Measurements from ENCODE around the gene SLC13A3.

SLC13A3 gene

DNA sequence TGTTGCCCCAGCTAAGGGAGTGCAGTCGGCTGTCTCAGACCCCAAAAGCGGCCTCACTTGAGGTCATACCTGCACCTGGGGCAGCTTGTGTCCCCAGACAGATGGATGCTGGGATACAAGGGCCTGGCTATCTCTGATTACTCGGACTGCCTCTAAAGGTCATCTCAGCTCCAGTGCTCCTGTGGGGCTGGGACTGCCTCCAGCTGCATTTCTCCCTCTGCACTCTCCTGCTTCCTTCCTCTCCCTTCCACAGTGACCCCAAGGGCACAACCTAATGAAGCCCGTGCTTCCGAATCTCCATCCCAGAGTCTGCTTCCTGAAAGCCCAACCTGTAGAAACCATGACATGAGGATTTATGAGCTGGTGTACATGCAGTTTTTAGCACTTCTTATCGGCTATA is 78.0 kb downstream of the SLC13A3 start:
- DNase-seq = no peak

DNA sequence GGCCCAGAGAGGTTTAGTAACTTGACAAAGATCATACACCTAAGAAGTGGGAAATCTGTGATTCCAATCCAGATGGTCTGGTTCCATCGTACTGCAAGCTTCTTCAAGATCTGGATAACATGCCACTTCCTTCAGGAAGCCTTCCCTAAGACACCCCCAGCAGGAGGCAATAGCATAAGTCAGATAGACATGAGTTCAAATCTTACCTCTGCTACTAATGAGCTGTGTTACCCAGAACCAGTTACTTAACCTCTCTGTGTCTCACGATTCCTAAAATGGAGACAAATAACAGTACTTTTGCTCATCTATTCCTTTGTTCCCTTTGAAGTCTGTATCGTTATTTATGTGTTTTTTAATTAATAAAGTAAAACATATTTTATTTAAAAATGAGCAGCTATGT is 78.5 kb downstream of the SLC13A3 start:
- DNase-seq = no peak

DNA sequence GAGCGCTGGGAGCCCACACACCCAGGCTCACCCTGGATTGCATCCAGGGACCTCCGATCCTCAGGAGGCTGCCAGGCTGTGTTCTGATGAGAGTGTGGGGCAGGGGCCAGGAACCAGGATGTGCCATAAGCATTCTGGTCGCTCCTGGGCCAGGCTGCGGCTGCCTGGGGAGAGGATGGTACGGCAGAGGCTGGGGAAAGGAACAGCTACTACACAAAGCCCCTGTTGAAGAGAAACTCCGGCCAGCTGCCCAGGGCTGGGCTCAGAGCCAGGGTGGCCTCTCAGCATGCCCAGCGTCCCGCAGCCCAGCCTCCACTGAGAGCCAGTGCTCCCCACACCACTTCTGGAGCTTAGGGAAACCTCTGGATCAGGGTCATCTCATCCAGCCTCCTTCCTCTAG is 79.1 kb downstream of the SLC13A3 start:
- DNase-seq = no peak

DNA sequence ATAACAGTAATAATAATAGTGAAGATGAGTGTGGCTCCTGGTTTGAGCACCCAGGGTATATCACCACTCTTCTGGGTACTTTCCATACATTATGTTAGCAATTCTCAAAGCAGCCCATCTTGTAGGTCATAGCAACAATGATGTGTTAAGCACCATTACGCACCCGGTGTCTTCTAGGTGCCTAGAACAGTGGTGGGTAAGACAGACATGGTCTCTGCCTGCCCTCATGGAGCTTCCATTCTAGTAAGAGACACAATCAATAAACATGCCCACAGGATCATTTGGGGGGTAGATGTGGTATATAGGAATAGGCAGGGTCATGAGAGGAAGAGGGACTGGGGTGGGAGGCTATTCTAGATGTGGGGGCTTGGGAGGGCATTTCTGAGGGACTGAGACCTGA is 79.8 kb downstream of the SLC13A3 start:
- DNase-seq = no peak

DNA sequence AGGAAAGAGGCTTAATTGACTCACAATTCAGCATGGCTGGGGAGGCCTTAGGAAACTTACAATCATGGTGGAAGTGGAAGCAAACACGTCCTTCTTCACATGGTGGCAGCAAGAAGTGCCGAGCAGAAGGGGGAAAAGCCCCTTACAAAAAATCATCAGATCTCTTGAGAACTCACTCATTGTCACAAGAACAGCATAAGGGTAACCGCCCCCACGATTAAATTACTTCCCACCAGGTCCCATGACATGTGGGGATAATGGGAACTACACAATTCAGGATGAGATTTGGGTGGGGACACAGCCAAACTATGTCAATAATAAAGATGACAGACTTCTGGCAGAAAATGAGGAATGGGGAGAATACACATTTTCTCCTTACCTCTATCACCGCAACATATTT is 80.3 kb downstream of the SLC13A3 start:
- no peak for DNase-seq

DNA sequence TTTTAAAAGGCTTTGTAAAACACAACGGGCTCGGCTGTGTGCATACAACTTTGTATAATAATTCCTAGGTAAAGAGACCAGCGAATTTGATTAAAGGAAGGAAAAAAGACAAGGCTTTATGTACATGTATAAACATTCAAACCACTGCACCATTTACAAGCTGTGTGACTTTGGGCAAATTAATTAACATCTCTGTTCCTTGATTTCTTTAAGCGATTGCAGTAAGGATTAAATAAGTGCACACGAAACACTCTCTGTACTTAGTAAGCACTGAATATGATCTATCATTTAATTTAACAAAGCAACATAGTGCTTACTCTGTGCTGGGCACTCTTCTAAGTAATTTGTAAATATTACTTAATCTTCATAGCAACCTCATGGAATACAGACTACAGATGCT is 81.3 kb downstream of the SLC13A3 start:
- DNase-seq = no peak

DNA sequence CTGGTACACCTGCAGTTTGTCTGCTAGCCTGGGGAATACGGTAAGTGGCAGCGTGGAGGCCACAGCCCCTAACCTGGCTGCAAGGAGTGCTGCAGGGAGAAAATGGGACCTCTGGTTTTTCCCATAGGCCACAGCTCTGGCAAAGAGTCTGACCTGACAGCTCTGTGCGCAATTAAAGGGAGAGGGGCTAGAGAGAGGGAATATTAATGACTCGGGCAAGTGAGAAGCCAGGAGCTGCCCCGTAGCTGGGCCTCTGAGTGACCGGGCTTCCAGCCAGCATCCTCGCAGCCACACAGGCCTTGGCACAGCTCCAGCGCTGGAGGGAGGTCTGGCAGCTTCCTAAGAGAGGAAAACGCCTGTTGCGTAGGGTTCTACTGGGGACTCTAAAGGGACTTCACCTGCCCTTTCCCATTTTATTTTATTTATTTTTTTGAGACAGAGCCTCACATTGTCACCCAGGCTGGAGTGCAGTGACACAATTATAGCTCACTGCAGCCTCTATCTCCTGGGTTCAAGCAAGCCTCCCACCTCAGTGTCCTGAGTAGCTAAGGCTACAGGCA is 82.6 kb downstream of the SLC13A3 start:
- no peak for DNase-seq

DNA sequence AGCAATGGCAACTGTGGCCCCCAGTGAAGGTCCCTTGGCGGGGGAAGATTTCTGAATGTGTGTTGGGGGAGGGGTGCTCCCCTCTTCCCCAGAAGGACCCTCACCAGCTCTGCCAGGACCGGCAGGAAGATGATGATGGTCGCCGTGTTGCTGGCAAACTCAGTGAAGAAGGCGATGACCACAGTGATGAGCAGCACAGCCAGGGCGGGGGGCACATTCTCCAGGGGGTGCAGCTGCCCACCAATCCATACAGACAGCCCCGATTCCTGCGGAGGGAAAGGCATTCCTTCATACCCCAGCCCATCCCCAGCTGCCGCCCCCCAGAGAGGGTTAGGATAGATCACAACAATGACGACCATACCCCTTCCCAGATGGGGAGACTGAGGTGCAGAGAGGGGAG is 85.1 kb downstream of the SLC13A3 start:
- no peak for DNase-seq

DNA sequence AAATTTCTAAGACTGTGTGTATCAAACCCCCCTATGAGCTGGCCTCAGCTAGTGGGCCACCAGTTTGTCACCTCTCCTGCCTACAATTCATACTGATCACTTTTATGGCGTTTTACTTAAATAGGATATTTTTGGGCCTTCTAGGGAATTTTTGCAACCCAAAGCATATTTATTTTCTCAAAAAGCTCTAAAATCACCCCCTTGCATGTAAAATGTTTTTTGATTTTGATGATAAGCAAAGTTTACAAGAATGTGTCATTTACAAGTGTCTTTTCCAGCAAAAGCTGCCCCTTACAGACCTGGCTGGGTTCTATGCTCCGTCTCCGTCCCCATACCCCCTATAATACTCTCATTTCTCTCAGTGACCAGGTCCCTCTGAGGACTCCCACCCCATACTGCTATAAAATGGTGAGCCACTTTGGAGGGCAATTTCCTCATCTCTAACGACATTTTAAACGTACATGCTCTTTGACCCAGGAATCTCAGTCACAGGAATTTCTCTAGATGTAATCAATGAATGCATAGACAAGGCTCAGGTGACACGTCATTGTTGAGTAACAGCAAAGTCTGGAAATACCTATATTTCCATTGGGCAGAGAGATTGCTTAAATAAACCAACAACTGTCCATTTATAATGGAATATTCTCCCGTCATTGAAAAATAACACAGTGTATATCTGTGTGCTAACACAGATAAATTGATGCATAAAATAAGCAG is 86.9 kb downstream of the SLC13A3 start:
- no peak for DNase-seq

DNA sequence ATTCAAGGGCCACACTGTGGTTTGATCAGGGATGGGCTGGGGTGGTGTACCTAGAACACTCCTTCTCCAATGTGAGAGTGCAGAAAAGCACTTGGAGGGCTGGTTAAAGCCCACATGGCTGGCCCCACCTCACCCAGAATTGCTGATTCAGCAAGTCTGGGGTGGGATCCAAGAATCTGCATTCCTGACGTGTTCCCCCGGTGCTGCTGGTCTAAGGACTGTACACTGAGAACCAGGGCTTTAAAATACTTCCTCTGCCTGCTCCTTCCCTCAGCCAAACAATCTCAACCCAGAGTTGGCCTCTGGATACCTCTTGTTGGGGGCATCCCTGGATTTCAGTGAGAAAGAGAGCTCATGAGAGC is 87.4 kb downstream of the SLC13A3 start:
- no peak for DNase-seq

DNA sequence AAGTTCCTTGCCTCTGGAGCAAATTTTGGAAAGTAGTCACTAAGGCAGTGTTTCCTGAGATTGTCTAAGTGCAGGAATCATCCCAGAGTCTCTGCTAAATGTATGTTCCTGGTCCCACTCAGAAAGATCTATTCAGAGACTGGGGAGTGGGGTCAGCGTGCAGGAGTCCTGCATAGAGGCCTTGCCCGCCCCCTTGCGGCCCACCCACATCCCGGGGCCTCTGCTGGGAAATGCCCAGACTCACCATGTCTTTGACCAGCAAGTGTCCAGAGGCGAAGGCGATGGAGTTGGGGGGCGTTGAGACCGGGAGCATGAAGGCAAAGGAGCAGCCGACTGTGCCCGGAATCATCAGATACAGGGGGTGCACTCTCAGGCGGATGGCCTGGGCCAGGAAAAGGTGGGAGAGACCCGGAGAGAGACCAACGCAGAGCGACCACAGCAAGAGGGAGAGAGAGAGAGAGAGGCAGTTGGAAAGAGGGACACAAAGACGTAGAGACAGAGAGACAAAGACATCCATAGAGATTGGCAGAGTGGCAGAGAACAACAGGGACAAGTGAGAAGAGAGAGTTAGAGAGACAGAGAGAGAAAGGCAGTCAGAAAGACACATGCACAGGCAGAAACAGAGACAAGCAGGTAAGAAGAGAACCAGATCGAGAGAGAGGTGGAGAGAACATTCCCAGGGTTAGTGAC is 87.9 kb downstream of the SLC13A3 start:
- no peak for DNase-seq

DNA sequence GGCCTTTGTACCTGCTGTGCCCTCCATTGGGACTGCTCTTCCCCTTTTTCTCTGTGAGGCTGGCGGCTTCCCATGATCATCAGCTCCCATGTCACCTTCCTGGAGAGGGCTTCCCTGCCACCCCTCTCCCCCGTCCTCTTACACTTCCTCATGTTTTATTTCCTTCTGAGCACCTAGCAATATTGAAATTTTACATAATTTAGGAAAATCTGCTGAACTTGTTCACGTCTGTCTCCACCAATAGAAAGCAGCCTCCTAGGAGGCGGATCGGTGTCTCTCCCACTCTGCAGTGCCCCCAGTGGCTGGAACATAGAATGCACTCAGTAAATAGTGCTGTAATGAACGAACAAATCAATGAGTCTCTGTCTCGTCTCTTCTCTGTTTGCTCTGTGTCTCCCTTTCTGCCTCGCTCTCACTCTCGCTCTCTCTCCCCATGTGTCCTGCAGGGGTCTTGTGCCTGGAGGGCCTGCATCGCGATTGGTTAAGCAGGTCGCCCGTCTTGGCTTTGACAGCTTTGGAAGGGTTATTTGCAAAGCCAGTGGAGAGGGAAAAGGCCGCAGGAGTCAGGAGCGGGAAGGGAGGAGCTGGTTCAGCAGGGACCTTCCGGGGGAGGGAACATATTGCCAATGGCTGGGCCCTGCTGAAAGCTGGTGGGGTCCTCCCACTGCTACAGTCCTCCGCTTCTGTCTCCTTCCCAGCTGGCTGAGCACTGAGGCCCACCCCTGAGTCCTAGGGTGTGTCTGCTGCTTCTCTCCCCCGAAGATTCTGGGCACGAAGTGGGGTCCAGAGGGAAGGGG is 88.7 kb downstream of the SLC13A3 start:
- no peak for DNase-seq

DNA sequence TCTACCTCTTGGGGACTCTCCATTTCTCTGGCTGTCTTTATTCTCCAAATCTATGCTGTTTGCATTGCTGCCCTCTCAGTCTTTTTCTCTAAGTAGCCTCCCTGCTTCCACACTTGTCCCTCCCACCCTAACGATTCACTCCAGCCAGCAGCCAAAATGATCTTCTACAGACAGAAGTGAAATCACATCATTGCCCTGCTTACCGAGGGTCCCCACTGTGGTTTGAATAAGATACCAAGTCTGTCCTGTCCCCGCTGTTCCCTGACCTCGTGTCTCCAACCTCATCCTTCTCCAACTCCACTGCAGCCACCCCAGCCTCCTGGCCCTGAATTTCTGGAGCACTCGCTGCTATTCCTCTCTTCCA is 89.3 kb downstream of the SLC13A3 start:
- no peak for DNase-seq

DNA sequence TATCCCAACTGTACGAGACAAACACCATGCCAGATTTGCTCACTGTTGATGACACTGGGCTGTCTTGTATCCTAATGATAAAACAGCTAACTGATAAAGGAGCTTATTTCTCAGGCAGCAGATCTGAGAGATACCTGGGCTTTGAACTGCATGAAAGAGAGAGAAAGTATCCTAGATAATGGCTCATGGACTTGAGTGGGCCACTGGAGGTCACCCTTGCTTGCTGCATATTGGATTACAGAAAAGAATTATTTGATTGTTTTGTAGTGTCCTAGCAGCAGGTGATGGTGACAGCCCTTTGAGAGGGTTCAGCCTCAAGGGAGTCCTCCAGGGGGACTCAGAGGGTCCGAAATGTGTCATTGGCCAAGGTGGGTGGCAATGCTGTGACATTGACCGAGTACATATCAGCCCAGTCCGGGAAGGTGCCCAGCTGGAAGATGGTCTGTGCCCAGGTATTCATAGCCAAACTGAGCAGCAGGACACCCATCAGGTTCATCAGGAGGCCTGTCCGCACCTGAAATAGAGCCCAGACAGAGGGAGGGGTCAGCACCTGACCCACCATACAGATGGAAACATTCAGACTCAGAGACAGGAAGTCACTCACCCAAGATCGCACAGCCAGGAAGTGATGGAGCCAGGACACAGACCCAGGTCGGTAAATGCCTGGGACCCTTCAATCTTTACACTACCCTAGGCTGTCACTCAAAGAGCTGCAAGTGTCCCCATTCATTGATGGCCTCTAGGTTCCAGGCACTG is 91.4 kb downstream of the SLC13A3 start:
- DNase-seq = no peak

DNA sequence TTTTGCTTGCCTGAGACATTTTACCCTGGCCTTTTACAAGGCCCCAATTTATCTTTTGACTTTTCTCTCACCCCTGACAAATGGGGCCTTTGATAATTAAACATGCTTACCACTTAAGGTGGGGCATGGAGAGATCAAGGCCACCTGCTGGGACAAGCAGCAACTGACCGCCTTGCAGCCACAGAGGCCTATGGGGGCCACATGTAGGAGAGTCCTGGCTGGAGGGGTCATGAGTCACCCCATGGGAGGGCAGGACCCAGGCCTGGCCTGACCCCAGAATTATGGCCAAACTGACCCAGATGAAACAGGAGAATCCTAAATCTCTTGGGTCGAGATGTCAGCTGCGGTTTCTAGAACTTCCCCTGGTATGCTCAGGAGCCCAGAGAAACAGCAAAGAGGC is 92.3 kb downstream of the SLC13A3 start:
- DNase-seq = no peak

DNA sequence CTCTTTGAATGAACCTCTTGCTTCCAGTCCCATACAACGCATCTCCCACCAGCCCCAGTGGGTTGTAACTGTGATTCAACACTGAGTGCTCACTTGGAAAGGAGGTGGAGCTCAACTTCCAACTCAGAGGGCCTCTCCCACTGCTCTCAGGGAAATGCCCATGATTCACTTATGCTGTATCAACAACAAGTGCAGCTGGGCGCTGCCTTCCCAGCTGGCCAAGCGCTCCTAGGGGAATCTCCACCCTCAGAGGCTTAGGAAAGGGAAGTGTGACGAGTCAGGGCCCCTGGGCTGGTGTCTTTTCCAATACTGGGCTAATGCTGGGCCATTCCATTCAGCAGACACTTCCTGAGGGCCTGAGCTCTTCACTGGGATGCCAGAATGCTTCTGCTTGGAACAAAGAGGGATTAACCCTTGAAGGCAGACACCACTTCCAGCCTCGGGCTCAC is 92.7 kb downstream of the SLC13A3 start:
- no peak for DNase-seq

DNA sequence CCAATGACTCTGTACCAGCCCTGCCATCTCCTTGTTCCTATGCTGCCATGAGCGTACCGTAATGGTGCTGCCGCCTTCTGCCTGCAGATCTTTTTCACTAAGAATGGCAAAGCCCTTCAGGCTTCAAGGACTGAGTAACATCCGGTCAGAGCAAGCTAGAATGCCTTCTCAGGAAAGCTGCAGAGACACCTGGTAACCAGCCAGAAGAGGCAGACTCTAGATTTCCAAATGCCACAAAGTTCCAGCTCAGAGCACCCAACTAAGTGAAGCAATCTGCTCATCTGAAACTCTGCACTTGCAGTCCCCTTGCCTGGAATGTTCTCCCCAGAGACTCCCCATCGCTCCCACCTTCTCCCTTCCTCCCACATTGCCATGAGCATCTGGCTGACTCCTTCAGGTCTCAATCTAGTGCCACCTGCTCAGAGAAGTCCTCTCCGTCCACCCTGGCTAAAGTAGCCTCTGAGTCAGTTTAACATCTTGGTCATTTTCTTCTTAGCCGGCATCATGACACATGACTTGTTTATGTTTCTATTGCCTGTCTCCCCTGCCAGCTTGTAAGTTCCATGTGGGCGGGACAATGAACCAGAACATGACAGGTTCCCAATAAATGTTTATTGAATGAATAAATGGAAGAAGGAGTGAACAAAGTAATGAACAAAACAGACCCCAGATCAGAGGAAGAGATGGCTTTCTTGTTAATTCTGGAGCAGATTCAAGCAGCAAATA is 93.9 kb downstream of the SLC13A3 start:
- no peak for DNase-seq

DNA sequence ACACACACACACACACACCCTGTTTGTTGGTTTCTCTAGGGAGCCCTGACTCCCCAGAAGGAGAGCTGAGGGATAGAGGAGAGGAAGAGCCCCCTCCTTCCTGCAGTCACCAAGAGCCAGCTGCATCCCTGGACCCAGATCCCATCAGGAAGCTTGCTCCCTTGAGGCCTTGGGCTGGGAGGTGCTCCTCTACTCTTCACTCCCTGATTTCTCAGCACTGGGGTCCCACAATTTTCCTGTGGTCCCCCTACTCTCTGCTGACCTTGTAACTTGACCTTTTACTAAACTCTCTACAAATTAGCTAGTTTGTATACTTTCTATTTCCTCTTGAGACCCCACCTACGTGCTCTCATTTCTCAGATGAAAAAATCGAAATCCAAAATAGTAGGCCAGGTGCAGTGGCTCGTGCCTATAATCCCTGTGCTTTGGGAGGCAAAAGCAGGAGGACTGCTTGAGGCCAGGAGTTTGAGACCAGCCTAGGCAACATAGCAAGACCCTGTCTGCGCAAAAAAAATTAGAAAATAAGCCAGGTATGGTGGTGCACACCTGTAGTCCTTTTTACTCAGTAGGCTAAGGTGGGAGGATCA is 95.8 kb downstream of the SLC13A3 start:
- DNase-seq = no peak

DNA sequence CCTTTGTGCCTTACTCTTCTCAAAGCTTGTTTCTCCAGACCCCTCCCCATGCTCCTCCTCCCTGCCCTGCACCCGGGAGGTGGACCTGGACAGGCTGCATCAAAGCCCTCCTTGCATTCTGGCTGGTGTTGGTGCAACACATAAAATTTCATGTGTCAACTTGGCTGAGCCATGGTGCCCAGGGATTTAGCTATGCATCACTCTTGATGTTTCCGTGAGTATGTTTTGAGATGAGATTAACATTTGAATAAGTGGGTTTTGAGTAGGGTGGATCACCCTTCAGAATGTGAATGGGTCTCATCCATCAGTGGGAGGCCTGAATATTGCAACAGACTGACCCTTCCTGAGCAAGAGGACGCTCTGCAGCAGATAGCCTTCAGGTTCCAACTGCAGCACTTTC is 96.4 kb downstream of the SLC13A3 start:
- no peak for DNase-seq

DNA sequence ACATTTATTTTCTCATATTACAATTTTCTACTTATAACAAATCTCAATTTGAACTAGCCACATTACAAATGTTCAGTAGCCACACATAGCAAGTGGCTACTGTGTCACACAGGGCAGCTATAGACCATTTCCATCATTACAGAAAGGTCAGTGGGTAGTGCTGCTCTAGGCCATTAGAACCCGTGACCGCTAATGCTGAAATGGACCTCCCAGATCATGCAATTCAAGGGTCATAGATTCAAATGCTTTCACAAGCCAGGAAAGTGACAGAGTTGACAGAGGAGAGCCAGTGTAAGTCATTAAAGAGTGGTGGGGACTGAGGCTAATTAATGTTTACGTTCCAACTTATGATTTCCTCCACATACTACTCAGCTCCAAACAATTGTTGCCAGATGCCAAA is 97.3 kb downstream of the SLC13A3 start:
- no peak for DNase-seq

DNA sequence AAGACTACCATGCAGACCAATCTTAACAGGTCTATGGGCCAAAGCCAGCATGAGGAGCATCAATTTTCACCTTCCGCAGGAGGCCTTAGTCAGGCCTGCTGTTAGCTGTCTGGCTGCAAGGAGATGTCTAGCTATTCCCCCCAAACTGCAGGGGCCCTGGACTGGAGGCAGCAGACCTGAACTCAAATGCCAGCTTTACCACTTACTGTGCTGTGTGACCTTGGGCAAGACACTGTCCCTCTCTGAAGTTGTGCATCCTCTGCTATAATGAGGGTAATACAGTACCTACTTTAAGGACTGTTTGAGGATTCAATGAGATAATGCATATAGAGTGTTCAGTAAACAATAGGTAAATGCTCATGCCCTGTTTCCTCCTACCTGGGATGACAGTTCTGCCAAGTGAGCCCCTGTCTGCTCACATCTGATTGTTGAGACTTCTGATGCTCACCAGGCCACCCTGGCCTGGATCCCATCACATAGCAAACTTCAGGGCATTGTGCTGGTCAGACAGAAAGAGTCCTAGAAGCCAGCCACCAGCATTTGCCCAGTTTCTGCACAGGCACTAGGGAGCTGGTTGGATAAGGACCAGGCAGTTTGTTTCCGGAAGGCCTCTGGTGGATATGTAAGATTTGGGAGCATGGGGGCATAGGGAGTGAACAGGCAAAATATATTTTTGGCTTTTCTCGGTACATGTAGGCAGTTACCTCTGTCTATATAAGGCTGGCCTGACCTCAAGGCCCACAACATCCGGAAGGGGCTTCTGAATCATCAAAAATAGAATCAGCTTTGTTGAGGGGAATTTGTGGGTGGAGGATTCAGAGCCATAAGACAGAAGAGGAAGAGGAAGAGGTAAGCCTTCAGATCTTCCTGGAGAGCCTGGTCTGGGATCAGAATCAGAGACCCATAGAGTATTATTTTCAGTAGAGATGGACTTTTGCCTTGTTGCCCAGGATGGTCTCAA is 98.5 kb downstream of the SLC13A3 start:
- no peak for DNase-seq

All from NCI-H187 treated with DMSO at 0.1 percent for 48 hours (cell line).